KMS-11 (cell line): ENCODE measurements around the gene SPG11.

Source experiments
- H2AFZ ChIP-seq: fragments of 200-600 bp; sonication (generic); 2 replicates; pipeline ENCODE4 v1.6.1; 2016; ENCODE audit warnings: antibody characterized with exemption, mixed run types, low read depth
- H3K27ac ChIP-seq: fragments of 200-600 bp; sonication (generic); 2 replicates; pipeline ENCODE4 v1.6.1; 2016; ENCODE audit warnings: mild to moderate bottlenecking, mixed run types
- H3K27me3 ChIP-seq: fragments of 200-600 bp; sonication (generic); 2 replicates; pipeline ENCODE4 v1.6.1; 2017; ENCODE audit warnings: mild to moderate bottlenecking, low read depth, mixed run types, moderate library complexity; ENCODE audit not compliant: insufficient read depth
- H3K36me3 ChIP-seq: fragments of 200-600 bp; sonication (generic); 2 replicates; pipeline ENCODE4 v1.6.1; 2017; ENCODE audit warnings: mild to moderate bottlenecking, mixed run types; ENCODE audit not compliant: insufficient read depth
- H3K4me1 ChIP-seq: fragments of 200-600 bp; sonication (generic); 2 replicates; pipeline ENCODE4 v1.6.1; 2016; ENCODE audit warnings: mild to moderate bottlenecking, low read depth, mixed run types; ENCODE audit not compliant: poor library complexity, severe bottlenecking
- H3K4me2 ChIP-seq: fragments of 200-600 bp; sonication (generic); 2 replicates; pipeline ENCODE4 v1.7.0; 2016; ENCODE audit warnings: mild to moderate bottlenecking, mixed run types
- H3K4me3 ChIP-seq: fragments of 200-600 bp; sonication (generic); IDR thresholded peaks from 2 replicates; pipeline ENCODE4 v1.6.1; 2017; ENCODE audit warnings: low read depth, low read length, mixed read lengths; ENCODE audit not compliant: insufficient read depth
- H3K79me2 ChIP-seq: fragments of 200-600 bp; sonication (generic); 2 replicates; pipeline ENCODE4 v1.6.1; 2016; ENCODE audit warnings: low read depth, mixed run types; ENCODE audit not compliant: insufficient read depth
- H3K9ac ChIP-seq: fragments of 200-600 bp; sonication (generic); 2 replicates; pipeline ENCODE4 v1.6.1; 2016; ENCODE audit warnings: mild to moderate bottlenecking, mixed run types
- H4K20me1 ChIP-seq: fragments of 200-600 bp; sonication (generic); 2 replicates; pipeline ENCODE4 v1.6.1; 2016; ENCODE audit warnings: mild to moderate bottlenecking, mixed run types; ENCODE audit not compliant: insufficient read depth
- TF ChIP-seq, protein P1 (sequence below): fragments of 200-600 bp; sonication (generic); conservative IDR thresholded peaks from 2 replicates; pipeline ENCODE4 v1.6.1; 2017; ENCODE audit warnings: low read depth, mild to moderate bottlenecking, antibody characterized with exemption, low read length, moderate library complexity, mixed read lengths

The SPG11 gene

DNA sequence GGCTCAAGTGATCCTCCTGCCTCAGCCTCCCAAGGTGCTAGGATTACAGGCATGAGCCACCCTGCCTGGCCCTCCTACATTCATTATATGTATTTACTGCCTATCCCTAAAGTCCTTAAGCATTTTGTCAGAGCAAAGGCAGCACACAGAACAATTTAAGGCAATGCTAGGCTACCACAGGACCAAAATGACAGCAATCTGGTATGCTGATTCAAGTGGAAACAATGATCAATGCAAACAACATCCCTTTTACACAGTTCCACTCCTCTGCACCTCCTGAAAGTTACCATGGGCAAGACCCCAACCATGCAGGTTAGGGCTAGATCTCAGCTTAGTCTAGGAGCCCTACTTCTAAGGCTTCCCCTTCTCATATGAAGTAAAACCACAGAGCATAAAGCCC lies 40.3 kb downstream of the SPG11 start:
- H3K4me3 ChIP-seq = no peak overlapping the region
- H4K20me1 ChIP-seq = no peaks in the 10 kb centered on the region
- H3K27ac ChIP-seq = no peak overlapping the region
- H3K4me2 ChIP-seq = no peak overlapping the region
- H3K27me3 ChIP-seq = no peaks in the 10 kb centered on the region
- no peak overlapping the region for H2AFZ ChIP-seq
- TF ChIP-seq, protein P1, sequence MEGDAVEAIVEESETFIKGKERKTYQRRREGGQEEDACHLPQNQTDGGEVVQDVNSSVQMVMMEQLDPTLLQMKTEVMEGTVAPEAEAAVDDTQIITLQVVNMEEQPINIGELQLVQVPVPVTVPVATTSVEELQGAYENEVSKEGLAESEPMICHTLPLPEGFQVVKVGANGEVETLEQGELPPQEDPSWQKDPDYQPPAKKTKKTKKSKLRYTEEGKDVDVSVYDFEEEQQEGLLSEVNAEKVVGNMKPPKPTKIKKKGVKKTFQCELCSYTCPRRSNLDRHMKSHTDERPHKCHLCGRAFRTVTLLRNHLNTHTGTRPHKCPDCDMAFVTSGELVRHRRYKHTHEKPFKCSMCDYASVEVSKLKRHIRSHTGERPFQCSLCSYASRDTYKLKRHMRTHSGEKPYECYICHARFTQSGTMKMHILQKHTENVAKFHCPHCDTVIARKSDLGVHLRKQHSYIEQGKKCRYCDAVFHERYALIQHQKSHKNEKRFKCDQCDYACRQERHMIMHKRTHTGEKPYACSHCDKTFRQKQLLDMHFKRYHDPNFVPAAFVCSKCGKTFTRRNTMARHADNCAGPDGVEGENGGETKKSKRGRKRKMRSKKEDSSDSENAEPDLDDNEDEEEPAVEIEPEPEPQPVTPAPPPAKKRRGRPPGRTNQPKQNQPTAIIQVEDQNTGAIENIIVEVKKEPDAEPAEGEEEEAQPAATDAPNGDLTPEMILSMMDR = no peak
- no peaks in the 10 kb centered on the region for H3K4me1 ChIP-seq
- H3K36me3 ChIP-seq = no peaks in the 10 kb centered on the region
- H3K79me2 ChIP-seq = no peaks in the 10 kb centered on the region
- no peak overlapping the region for H3K9ac ChIP-seq

DNA sequence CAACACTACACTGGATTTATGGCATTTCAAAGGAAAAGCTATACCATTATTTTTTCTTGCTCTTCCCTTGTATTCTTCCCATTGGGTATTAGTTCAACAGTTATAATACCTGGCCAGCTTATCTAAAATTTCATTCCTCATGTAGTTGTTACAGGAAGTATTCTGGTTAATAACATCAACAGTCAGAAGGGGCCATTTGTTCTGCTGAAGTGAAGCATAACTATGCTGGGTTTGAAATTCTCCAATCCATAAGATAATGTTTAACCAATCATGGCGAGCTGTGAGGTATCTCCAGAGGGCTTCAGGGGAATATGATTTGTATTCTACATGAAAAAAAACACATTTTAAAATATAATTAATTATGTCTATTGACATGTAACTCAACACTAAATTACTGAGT lies 43.4 kb downstream of the SPG11 start:
- Histone ChIP-seq H3K4me3 (no peak overlapping the region), H3K9ac (no peak overlapping the region), H3K4me1 (no peaks in the 10 kb centered on the region), H4K20me1 (no peaks in the 10 kb centered on the region), H3K79me2 (no peaks in the 10 kb centered on the region), H3K27ac (no peak overlapping the region), H2AFZ (no peak overlapping the region), H3K27me3 (no peaks in the 10 kb centered on the region), H3K36me3 (no peaks in the 10 kb centered on the region), H3K4me2 (no peak overlapping the region)
- TF ChIP-seq, protein P1 = no peak

DNA sequence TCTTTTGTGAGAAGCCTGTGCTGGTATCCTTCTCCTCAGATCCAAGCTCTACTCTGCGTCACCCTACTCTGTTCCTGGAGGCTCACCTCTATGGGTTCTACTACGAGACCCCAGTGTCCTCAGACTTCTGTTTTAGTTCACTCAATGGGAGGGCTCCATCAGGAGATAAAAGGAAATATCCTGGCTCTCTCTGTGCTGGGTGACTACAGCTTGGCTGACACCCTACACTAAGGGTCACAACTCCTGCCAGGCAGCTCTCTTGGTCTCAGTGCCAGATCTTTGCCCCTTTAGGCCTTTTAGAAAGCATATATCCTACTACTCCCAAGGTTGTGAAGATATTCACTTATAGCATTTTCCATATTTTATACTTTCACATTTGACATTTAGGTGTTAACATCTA lies 46.5 kb downstream of the SPG11 start:
- Histone ChIP-seq H3K4me2 (no peak overlapping the region), H3K79me2 (no peaks in the 10 kb centered on the region), H4K20me1 (no peaks in the 10 kb centered on the region), H3K4me3 (no peak overlapping the region), H2AFZ (no peak overlapping the region), H3K4me1 (no peaks in the 10 kb centered on the region), H3K27me3 (no peaks in the 10 kb centered on the region), H3K36me3 (no peaks in the 10 kb centered on the region), H3K9ac (no peak overlapping the region), H3K27ac (no peak overlapping the region)
- TF ChIP-seq, protein P1 = no peak

DNA sequence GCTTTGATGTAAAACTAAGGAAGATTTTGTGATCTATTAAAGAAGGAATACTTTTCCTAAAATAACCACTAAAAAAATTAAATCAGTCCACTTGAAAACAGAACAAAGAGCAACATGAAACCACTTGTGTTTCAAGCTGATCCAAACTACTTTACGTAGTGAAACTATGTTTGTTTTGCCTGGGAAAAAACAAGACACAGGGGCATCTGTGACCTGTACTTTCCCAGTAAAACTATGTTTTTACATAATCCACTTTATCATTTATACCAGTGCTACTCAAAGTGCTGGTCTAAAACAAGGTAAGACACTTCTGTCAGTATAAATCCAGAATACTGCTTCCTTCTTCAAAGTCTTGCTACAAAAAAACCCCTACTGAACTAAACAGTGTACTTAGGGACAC lies 56.7 kb downstream of the SPG11 start:
- H3K4me2 ChIP-seq = no peak overlapping the region
- H4K20me1 ChIP-seq = no peaks in the 10 kb centered on the region
- H3K9ac ChIP-seq = no peak overlapping the region
- peaks cover 6% of the 10 kb centered on the region; the same call in 1 of the 2 replicates for H3K36me3 ChIP-seq
- H3K79me2 ChIP-seq = no peaks in the 10 kb centered on the region
- no peaks in the 10 kb centered on the region for H3K27me3 ChIP-seq
- no peak overlapping the region for H3K27ac ChIP-seq
- TF ChIP-seq, protein P1 = no peak
- H3K4me1 ChIP-seq = no peaks in the 10 kb centered on the region
- H3K4me3 ChIP-seq = no peak overlapping the region
- H2AFZ ChIP-seq = no peak overlapping the region
